ENCODE results near the gene CNTNAP2. TPM values are rescaled to one million over a fixed set of nuclear protein-coding genes. Genes with fewer than 3 reads are reported as not detected.

The CNTNAP2 gene
- total RNA-seq, 1 donor from 2014 or later = 2.2 TPM

DNA sequence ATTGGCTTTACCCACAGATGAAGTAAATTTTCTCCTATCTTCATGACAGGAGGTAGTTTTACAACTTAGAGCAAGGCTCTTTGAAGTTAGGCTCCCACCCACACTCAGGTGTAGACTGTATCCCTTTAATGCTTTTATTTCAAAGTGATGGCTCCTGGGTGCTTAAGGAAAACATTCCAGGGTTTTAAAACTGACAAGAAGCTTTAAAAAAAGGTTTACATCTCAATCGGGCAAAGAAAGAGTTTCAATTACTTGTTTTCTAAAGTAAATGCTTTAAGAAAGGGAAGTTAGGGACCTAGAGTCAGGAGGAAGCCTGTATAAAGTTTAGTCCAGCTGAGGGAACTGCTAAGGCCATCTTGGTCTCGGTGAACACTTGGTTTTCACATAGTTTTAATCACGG lies 1320.1 kb downstream of the CNTNAP2 start:
- Histone ChIP-seq H3K27ac (no peak overlapping the region), H3K9me3 (no peaks in the 10 kb centered on the region), H3K36me3 (no peaks in the 10 kb centered on the region), H3K27me3 (no peaks in the 10 kb centered on the region), H3K4me1 (no peaks in the 10 kb centered on the region), H3K4me3 (no peak overlapping the region)
- TF ChIP-seq POLR2A (IDR thresholded peaks at IDR 0.05) = no peak
- TF ChIP-seq, protein P1, sequence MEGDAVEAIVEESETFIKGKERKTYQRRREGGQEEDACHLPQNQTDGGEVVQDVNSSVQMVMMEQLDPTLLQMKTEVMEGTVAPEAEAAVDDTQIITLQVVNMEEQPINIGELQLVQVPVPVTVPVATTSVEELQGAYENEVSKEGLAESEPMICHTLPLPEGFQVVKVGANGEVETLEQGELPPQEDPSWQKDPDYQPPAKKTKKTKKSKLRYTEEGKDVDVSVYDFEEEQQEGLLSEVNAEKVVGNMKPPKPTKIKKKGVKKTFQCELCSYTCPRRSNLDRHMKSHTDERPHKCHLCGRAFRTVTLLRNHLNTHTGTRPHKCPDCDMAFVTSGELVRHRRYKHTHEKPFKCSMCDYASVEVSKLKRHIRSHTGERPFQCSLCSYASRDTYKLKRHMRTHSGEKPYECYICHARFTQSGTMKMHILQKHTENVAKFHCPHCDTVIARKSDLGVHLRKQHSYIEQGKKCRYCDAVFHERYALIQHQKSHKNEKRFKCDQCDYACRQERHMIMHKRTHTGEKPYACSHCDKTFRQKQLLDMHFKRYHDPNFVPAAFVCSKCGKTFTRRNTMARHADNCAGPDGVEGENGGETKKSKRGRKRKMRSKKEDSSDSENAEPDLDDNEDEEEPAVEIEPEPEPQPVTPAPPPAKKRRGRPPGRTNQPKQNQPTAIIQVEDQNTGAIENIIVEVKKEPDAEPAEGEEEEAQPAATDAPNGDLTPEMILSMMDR (IDR thresholded peaks at IDR 0.05) = no peak
- no peak for TF ChIP-seq POLR2AphosphoS5 (IDR thresholded peaks at IDR 0.05; ENCODE audit: insufficient read depth in 1 of 2, low read depth in 1 of 2)
- intact Hi-C loops (cut with DNase I) = no loop called here
- no peak for DNase-seq (ENCODE audit: extremely low spot score in 2 of 2)

DNA sequence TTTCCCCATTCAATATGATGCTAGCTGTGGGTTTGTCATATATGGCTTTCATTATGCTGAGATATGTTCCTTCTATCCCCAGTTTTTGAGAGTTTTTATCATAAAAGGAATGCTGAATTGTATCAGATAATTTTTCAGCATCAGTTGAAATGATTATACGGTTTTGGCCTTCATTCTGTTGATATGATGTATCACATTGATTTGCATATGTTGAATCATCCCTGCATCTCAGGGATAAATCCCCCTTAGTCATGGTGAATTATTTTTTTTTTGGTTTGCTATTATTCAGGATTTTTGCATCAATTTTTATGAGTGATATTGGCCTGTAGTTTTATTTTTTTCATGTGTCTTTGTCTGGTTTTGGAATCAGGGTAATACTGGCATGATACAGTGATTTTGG lies 1321.6 kb downstream of the CNTNAP2 start:
- Histone ChIP-seq H3K27ac (no peak overlapping the region), H3K9me3 (no peaks in the 10 kb centered on the region), H3K36me3 (no peaks in the 10 kb centered on the region), H3K4me3 (no peak overlapping the region), H3K27me3 (no peaks in the 10 kb centered on the region), H3K4me1 (no peaks in the 10 kb centered on the region)
- intact Hi-C loops (cut with DNase I) = no loop called here
- no peak for TF ChIP-seq POLR2A (IDR thresholded peaks at IDR 0.05)
- TF ChIP-seq POLR2AphosphoS5 (IDR thresholded peaks at IDR 0.05; ENCODE audit: insufficient read depth in 1 of 2, low read depth in 1 of 2) = no peak
- TF ChIP-seq, protein P1 (IDR thresholded peaks at IDR 0.05) = no peak
- DNase-seq (ENCODE audit: extremely low spot score in 2 of 2) = no peak

DNA sequence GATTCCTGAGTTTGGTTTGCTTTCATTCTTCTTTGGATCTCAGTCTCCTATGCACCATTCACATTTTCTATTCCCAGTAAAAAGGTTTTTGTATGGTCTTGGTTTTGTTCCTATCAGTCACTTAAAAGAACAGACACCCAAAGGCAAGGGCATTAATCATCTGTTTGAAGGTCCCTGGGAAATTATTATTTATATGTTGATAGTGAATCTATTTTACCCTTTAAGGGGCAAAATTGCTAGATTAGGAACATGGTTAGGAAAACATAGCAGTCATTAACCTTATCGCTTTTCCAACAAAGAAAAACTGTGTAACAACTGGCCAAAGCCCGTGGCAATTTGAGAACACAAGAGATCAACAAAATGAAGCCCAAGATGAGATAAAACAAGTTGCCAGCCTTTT lies 1327.3 kb downstream of the CNTNAP2 start:
- DNase-seq (ENCODE audit: extremely low spot score in 2 of 2) = no peak
- H3K4me1 ChIP-seq = no peaks in the 10 kb centered on the region
- H3K27ac ChIP-seq = no peak overlapping the region
- intact Hi-C loops (cut with DNase I) = no loop called here
- no peaks in the 10 kb centered on the region for H3K27me3 ChIP-seq
- H3K4me3 ChIP-seq = no peak overlapping the region
- no peaks in the 10 kb centered on the region for H3K36me3 ChIP-seq
- TF ChIP-seq POLR2AphosphoS5 (IDR thresholded peaks at IDR 0.05; ENCODE audit: insufficient read depth in 1 of 2, low read depth in 1 of 2) (no peak), POLR2A (IDR thresholded peaks at IDR 0.05) (no peak)
- TF ChIP-seq, protein P1 (IDR thresholded peaks at IDR 0.05) = no peak
- no peaks in the 10 kb centered on the region for H3K9me3 ChIP-seq

DNA sequence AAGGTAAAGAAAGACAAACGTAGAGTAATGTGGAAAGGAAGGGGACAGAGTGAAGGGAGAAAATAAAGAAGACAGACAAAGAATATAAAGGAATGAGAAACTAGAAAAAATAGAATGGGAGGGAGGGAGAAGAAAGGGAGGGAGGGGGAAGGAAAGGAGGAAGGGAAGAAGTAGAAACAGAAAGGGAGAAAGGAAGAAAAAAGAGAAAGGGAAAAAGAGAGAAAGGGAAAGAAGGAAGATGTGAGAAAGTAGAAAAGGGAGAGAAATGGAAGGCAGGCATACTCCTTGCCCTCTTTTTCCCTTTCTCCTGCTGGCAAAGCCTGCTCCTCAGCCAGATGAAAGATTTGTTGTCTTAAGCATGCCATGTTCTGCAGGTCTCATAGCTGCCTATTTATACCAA lies 1336.2 kb downstream of the CNTNAP2 start:
- no peak overlapping the region for H3K27ac ChIP-seq
- intact Hi-C loops (cut with DNase I) = no loop called here
- no peak for DNase-seq (ENCODE audit: extremely low spot score in 2 of 2)

DNA sequence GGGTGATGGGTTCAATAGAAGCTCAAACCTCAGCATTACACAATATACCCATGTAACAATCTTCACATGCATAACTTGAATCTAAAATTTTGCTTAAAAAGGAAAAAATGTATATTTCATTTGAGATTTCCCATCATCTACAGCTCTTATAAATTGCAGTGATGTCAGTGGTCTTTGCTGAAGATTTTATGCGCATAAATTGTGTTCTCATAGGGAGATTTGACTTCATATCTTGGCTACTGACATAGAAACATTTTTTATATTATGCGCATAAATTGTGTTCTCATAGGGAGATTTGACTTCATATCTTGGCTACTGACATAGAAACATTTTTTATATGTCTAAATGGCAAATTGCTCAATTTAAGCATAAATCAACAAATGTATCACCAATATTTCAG lies 1348.6 kb downstream of the CNTNAP2 start:
- TF ChIP-seq POLR2A (IDR thresholded peaks at IDR 0.05) (no peak), POLR2AphosphoS5 (IDR thresholded peaks at IDR 0.05; ENCODE audit: insufficient read depth in 1 of 2, low read depth in 1 of 2) (no peak)
- TF ChIP-seq, protein P1 (IDR thresholded peaks at IDR 0.05) = no peak
- Histone ChIP-seq H3K27ac (no peak overlapping the region), H3K4me1 (no peaks in the 10 kb centered on the region), H3K4me3 (no peak overlapping the region), H3K9me3 (no peaks in the 10 kb centered on the region), H3K36me3 (no peaks in the 10 kb centered on the region), H3K27me3 (no peaks in the 10 kb centered on the region)
- intact Hi-C loops (cut with DNase I) = no loop called here
- no peak for DNase-seq (ENCODE audit: extremely low spot score in 2 of 2)

More for the DNA sequence above, 1336.2 kb downstream of the CNTNAP2 start:
- Histone ChIP-seq H3K4me1 (no peaks in the 10 kb centered on the region), H3K9me3 (no peaks in the 10 kb centered on the region), H3K27me3 (no peaks in the 10 kb centered on the region), H3K36me3 (no peaks in the 10 kb centered on the region), H3K4me3 (no peak overlapping the region)
- TF ChIP-seq POLR2AphosphoS5 (IDR thresholded peaks at IDR 0.05; ENCODE audit: insufficient read depth in 1 of 2, low read depth in 1 of 2) = no peak
- TF ChIP-seq, protein P1 (IDR thresholded peaks at IDR 0.05) = no peak
- no peak for TF ChIP-seq POLR2A (IDR thresholded peaks at IDR 0.05)
